GM19372 (cell line): ENCODE results near the gene BLTP3A.
"Not testable (repeated sequence)": the region's sequence is repeated elsewhere in the genome, so short reads cannot be mapped to it uniquely, and the experiment has no call there.

Experiments used
- ATAC-seq: cut with Tn5 transposase; IDR thresholded peaks from one replicate; pipeline ENCODE4 v1.9.1; 2021; ENCODE audit warnings: mild to moderate bottlenecking, low read depth, moderate library complexity; ENCODE audit not compliant: unreplicated experiment

Gene BLTP3A, protein sequence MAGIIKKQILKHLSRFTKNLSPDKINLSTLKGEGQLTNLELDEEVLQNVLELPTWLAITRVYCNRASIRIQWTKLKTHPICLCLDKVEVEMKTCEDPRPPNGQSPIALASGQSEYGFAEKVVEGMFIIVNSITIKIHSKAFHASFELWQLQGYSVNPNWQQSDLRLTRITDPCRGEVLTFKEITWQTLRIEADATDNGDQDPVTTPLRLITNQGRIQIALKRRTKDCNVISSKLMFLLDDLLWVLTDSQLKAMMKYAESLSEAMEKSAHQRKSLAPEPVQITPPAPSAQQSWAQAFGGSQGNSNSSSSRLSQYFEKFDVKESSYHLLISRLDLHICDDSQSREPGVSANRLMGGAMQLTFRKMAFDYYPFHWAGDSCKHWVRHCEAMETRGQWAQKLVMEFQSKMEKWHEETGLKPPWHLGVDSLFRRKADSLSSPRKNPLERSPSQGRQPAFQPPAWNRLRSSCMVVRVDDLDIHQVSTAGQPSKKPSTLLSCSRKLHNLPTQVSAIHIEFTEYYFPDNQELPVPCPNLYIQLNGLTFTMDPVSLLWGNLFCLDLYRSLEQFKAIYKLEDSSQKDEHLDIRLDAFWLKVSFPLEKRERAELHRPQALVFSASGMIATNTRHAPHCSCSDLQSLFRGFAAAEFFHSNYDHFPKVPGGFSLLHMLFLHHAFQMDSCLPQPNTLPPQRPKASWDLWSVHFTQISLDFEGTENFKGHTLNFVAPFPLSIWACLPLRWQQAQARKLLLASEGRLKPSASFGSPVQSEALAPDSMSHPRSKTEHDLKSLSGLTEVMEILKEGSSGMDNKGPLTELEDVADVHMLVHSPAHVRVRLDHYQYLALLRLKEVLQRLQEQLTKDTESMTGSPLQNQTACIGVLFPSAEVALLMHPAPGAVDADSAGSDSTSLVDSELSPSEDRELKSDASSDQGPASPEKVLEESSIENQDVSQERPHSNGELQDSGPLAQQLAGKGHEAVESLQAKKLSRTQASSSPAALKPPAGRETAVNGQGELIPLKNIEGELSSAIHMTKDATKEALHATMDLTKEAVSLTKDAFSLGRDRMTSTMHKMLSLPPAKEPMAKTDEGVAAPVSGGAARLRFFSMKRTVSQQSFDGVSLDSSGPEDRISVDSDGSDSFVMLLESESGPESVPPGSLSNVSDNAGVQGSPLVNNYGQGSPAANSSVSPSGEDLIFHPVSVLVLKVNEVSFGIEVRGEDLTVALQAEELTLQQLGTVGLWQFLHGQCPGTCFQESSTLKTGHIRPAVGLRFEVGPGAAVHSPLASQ (N-terminal part only)

GRCh38 chr6:34791701-34792604 lies at the start of gene BLTP3A:
Gene BLTP3A, plus strand, starts transcription at chr6:34792083. Its CDS starts 168 bp downstream, at chr6:34792251.
- peak; percentile 83 for ATAC-seq

- no peak for ATAC-seq
Observed at GRCh38 chr6:34742094-34742493, 49.8 kb upstream of the BLTP3A start.

GRCh38 chr6:34743625-34744293 lies 48.1 kb upstream of the BLTP3A start:
- ATAC-seq, result no peak

DNA sequence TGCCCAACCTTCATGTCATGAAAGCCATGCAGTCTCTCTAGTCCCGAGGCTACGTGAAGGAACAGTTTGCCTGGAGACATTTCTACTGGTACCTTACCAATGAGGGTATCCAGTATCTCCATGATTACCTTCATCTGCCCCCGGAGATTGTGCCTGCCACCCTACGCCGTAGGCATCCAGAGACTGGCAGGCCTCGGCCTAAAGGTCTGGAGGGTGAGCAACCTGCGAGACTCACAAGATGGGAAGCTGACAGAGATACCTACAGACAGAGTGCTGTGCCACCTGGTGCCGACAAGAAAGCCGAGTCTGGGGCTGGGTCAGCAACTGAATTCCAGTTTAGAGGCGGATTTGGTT lies 47.6 kb upstream of the BLTP3A start:
- ATAC-seq, result not testable (repeated sequence)

GRCh38 chr6:34745277-34746103 lies 46.4 kb upstream of the BLTP3A start:
- ATAC-seq, result no peak

GRCh38 chr6:34746104-34746846 lies 45.6 kb upstream of the BLTP3A start:
- ATAC-seq, result no peak

- ATAC-seq, result no peak
Observed at GRCh38 chr6:34748757-34749156, 43.1 kb upstream of the BLTP3A start.

GRCh38 chr6:34756513-34756856 lies 35.4 kb upstream of the BLTP3A start:
- not testable (repeated sequence) for ATAC-seq

- no peak for ATAC-seq
Observed at GRCh38 chr6:34757687-34758274, 34.1 kb upstream of the BLTP3A start.

- ATAC-seq, result no peak
Observed at GRCh38 chr6:34760108-34760507, 31.8 kb upstream of the BLTP3A start.

DNA sequence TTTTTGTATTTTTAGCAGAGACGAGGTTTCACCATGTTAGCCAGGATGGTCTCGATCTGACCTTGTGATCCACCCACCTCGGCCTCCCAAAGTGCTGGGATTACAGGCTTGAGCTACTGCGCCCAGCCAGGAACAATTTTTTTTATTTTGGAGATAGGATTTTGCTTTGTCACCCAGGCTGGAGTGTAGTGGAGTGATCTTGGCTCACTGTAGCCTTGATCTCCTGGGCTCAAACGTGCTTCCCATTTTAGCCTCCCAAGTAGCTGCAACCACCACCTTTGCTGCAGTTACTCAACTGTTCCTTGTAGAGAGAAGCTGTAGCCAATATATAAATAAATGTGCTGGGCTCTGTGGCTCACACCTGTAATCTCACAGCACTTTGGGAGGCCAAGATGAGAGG lies 30.2 kb upstream of the BLTP3A start:
- not testable (repeated sequence) for ATAC-seq

DNA sequence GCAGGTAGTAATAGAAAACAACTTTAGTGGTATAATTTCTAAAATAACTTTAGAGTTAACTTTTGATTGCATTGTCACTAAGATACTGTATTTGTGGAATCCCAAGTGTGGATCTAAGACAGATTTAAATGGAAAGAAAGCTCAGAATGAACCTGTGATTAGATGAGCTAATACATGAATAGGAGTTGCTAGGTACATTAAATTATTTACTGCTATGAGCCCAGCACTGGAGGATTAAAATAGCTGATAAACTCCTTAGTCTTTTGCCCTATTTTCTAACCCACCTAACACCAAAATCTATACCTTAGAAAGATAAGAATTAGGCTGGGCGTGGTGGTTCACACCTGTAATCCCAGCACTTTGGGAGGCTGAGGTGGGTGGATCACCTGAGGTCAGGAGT lies 23.7 kb upstream of the BLTP3A start:
- ATAC-seq, result no peak

- no peak for ATAC-seq
Observed at GRCh38 chr6:34771727-34772126, 20.2 kb upstream of the BLTP3A start.

DNA sequence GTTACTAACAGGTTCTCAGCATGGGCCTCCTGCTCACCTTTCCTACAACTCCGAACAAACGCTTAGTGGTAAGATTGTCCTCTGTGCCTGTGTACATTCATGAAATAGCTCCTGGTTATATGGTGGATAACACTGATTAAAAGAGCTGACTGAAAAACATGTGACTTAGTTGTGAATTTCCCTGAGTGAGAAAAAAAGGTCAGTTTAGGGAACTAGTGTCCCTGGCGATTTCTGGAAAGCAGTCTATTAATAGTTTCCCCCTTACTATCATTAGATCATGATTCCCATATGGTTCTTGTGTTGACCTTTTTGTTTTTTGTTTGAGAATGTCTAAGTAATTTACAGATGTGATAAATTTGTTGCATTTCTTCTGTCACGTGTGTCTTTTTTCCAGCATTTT lies 18.9 kb upstream of the BLTP3A start:
- no peak for ATAC-seq

GRCh38 chr6:34773916-34774315 lies 18.0 kb upstream of the BLTP3A start:
- ATAC-seq, result no peak

DNA sequence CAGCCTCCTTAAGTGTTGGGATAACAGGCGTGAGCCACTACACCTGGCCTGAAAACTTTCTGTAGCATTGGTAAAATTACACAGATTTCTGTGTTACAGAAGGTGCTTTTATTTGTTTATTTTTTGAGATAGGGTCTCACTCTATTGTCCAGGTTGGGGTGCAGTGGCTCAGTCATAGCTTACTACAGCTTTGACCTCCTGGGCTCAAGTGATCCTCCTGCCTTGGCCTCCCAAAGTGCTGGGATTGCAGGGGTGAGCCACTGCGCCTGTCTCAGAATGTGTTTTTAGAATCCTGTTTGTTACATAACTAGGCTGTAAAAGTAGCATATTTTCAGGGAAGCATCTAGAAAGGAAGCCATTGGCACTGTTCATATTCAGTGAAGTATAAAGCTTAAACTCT lies 16.9 kb upstream of the BLTP3A start:
- ATAC-seq, result no peak

DNA sequence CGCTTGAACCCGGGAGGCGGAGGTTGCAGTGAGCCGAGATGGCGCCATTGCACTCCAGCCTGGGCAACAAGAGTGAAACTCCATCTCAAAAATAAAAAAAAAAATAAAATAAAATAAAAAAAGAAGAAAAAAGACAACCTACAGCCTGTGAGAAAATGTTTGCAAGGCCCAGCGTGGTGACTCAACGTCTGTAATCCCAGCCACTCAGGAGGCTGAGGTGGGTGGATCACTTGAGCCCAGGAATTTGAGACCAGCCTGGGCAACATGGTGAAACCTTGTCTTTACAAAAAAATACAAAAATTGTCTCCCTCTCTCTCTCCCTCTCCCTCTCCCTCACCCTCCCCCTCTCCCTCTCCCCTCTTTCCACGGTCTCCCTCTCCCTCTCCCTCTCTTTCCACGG lies 6.5 kb upstream of the BLTP3A start:
- not testable (repeated sequence) for ATAC-seq
